Activated naive CD4-positive, alpha-beta T cell treated with anti-CD3 and anti-CD28 coated beads, Interleukin-2, amount 50 U/mL, for 24 hours (primary cell): ENCODE results near the gene DYNC1I1.

Experiments used
- H3K27ac Mint-ChIP-seq: one replicate; pipeline ENCODE4 v1.8.0; 2021; ENCODE audit warnings: mild to moderate bottlenecking, mixed read lengths
- H3K27me3 Mint-ChIP-seq: one replicate; pipeline ENCODE4 v1.8.0; 2021; ENCODE audit warnings: mixed read lengths
- H3K36me3 Mint-ChIP-seq: one replicate; pipeline ENCODE4 v1.8.0; 2021; ENCODE audit warnings: mixed read lengths
- H3K4me1 Mint-ChIP-seq: one replicate; pipeline ENCODE4 v1.8.0; 2021; ENCODE audit warnings: mixed read lengths
- H3K4me3 Mint-ChIP-seq: one replicate; pipeline ENCODE4 v1.8.0; 2021; ENCODE audit warnings: mild to moderate bottlenecking, mixed read lengths
- H3K9me3 Mint-ChIP-seq: one replicate; pipeline ENCODE4 v1.8.0; 2021; ENCODE audit warnings: mixed read lengths

Gene DYNC1I1

GRCh38 chr7:96069401-96069800 lies 297.0 kb downstream of the DYNC1I1 start:
- H3K4me1 Mint-ChIP-seq = no peaks in the 10 kb centered on the region
- H3K27me3 Mint-ChIP-seq = peaks cover 23% of the 10 kb centered on the region
- H3K27ac Mint-ChIP-seq = no peak overlapping the region
- H3K9me3 Mint-ChIP-seq = no peaks in the 10 kb centered on the region
- H3K4me3 Mint-ChIP-seq = no peak overlapping the region
- H3K36me3 Mint-ChIP-seq = no peaks in the 10 kb centered on the region

GRCh38 chr7:96074871-96075270 lies 302.5 kb downstream of the DYNC1I1 start:
- Mint-ChIP-seq H3K4me3 (no peak overlapping the region), H3K27me3 (peaks cover 29% of the 10 kb centered on the region)

GRCh38 chr7:96075510-96076349 lies 303.4 kb downstream of the DYNC1I1 start:
- peak overlapping the region; percentile 83 for H3K4me3 Mint-ChIP-seq
- H3K36me3 Mint-ChIP-seq = no peaks in the 10 kb centered on the region
- no peak overlapping the region for H3K27ac Mint-ChIP-seq
- no peaks in the 10 kb centered on the region for H3K9me3 Mint-ChIP-seq
- H3K27me3 Mint-ChIP-seq = peaks cover 28% of the 10 kb centered on the region
- peaks cover 11% of the 10 kb centered on the region for H3K4me1 Mint-ChIP-seq

More at GRCh38 chr7:96074871-96075270, 302.5 kb downstream of the DYNC1I1 start:
- H3K9me3 Mint-ChIP-seq = no peaks in the 10 kb centered on the region
- peaks cover 11% of the 10 kb centered on the region for H3K4me1 Mint-ChIP-seq
- no peak overlapping the region for H3K27ac Mint-ChIP-seq
- no peaks in the 10 kb centered on the region for H3K36me3 Mint-ChIP-seq

GRCh38 chr7:96076350-96076707 lies 304.0 kb downstream of the DYNC1I1 start:
- Mint-ChIP-seq H3K4me1 (peaks cover 11% of the 10 kb centered on the region), H3K27me3 (peaks cover 28% of the 10 kb centered on the region), H3K9me3 (no peaks in the 10 kb centered on the region), H3K4me3 (peak overlapping the region; percentile 83), H3K36me3 (no peaks in the 10 kb centered on the region), H3K27ac (no peak overlapping the region)

GRCh38 chr7:96080027-96080426 lies 307.7 kb downstream of the DYNC1I1 start:
- Mint-ChIP-seq H3K27me3 (peaks cover 27% of the 10 kb centered on the region), H3K4me3 (no peak overlapping the region), H3K36me3 (no peaks in the 10 kb centered on the region), H3K9me3 (no peaks in the 10 kb centered on the region), H3K4me1 (peaks cover 11% of the 10 kb centered on the region), H3K27ac (no peak overlapping the region)

GRCh38 chr7:96084881-96085553 lies 312.7 kb downstream of the DYNC1I1 start:
- H3K27me3 Mint-ChIP-seq = peaks cover 11% of the 10 kb centered on the region
- H3K36me3 Mint-ChIP-seq = no peaks in the 10 kb centered on the region
- H3K9me3 Mint-ChIP-seq = no peaks in the 10 kb centered on the region
- H3K4me1 Mint-ChIP-seq = no peaks in the 10 kb centered on the region
- no peak overlapping the region for H3K27ac Mint-ChIP-seq
- no peak overlapping the region for H3K4me3 Mint-ChIP-seq

GRCh38 chr7:96085953-96086352 lies 313.6 kb downstream of the DYNC1I1 start:
- Mint-ChIP-seq H3K27ac (no peak overlapping the region), H3K36me3 (no peaks in the 10 kb centered on the region), H3K27me3 (peaks cover 13% of the 10 kb centered on the region), H3K9me3 (no peaks in the 10 kb centered on the region), H3K4me3 (no peak overlapping the region), H3K4me1 (no peaks in the 10 kb centered on the region)

- no peaks in the 10 kb centered on the region for H3K4me1 Mint-ChIP-seq
- H3K27ac Mint-ChIP-seq = no peak overlapping the region
- H3K27me3 Mint-ChIP-seq = peaks cover 11% of the 10 kb centered on the region
- H3K36me3 Mint-ChIP-seq = no peaks in the 10 kb centered on the region
- no peaks in the 10 kb centered on the region for H3K9me3 Mint-ChIP-seq
- H3K4me3 Mint-ChIP-seq = no peak overlapping the region
Measured at GRCh38 chr7:96088579-96088978, 316.2 kb downstream of the DYNC1I1 start.

- Mint-ChIP-seq H3K9me3 (no peaks in the 10 kb centered on the region), H3K27me3 (peaks cover 14% of the 10 kb centered on the region), H3K4me3 (no peak overlapping the region), H3K27ac (no peak overlapping the region), H3K36me3 (no peaks in the 10 kb centered on the region), H3K4me1 (no peaks in the 10 kb centered on the region)
Measured at GRCh38 chr7:96089511-96089910, 317.2 kb downstream of the DYNC1I1 start.

GRCh38 chr7:96090756-96091155 lies 318.4 kb downstream of the DYNC1I1 start:
- no peaks in the 10 kb centered on the region for H3K9me3 Mint-ChIP-seq
- no peaks in the 10 kb centered on the region for H3K36me3 Mint-ChIP-seq
- H3K4me3 Mint-ChIP-seq = no peak overlapping the region
- peaks cover 15% of the 10 kb centered on the region for H3K27me3 Mint-ChIP-seq
- no peaks in the 10 kb centered on the region for H3K4me1 Mint-ChIP-seq
- no peak overlapping the region for H3K27ac Mint-ChIP-seq

- H3K27ac Mint-ChIP-seq = no peak overlapping the region
- H3K4me3 Mint-ChIP-seq = no peak overlapping the region
- no peaks in the 10 kb centered on the region for H3K36me3 Mint-ChIP-seq
- no peaks in the 10 kb centered on the region for H3K4me1 Mint-ChIP-seq
- peaks cover 21% of the 10 kb centered on the region for H3K27me3 Mint-ChIP-seq
- H3K9me3 Mint-ChIP-seq = peaks cover 5% of the 10 kb centered on the region
Measured at GRCh38 chr7:96093435-96093834, 321.1 kb downstream of the DYNC1I1 start.

- Mint-ChIP-seq H3K4me1 (no peaks in the 10 kb centered on the region), H3K4me3 (no peak overlapping the region), H3K27ac (no peak overlapping the region), H3K27me3 (peaks cover 18% of the 10 kb centered on the region), H3K9me3 (peaks cover 8% of the 10 kb centered on the region), H3K36me3 (no peaks in the 10 kb centered on the region)
Measured at GRCh38 chr7:96097835-96098234, 325.5 kb downstream of the DYNC1I1 start.

GRCh38 chr7:96100737-96101136 lies 328.4 kb downstream of the DYNC1I1 start:
- no peak overlapping the region for H3K27ac Mint-ChIP-seq
- no peaks in the 10 kb centered on the region for H3K4me1 Mint-ChIP-seq
- H3K27me3 Mint-ChIP-seq = peaks cover 10% of the 10 kb centered on the region
- no peak overlapping the region for H3K4me3 Mint-ChIP-seq
- H3K9me3 Mint-ChIP-seq = peaks cover 8% of the 10 kb centered on the region
- no peaks in the 10 kb centered on the region for H3K36me3 Mint-ChIP-seq

- no peaks in the 10 kb centered on the region for H3K36me3 Mint-ChIP-seq
- no peak overlapping the region for H3K4me3 Mint-ChIP-seq
- peaks cover 7% of the 10 kb centered on the region for H3K27me3 Mint-ChIP-seq
- no peak overlapping the region for H3K27ac Mint-ChIP-seq
- H3K4me1 Mint-ChIP-seq = no peaks in the 10 kb centered on the region
- peaks cover 8% of the 10 kb centered on the region for H3K9me3 Mint-ChIP-seq
Measured at GRCh38 chr7:96102096-96102811, 329.9 kb downstream of the DYNC1I1 start.

GRCh38 chr7:96104984-96105383 lies 332.6 kb downstream of the DYNC1I1 start:
- Mint-ChIP-seq H3K27ac (no peak overlapping the region), H3K4me3 (no peak overlapping the region), H3K4me1 (no peaks in the 10 kb centered on the region), H3K27me3 (peaks cover 8% of the 10 kb centered on the region), H3K9me3 (no peaks in the 10 kb centered on the region), H3K36me3 (no peaks in the 10 kb centered on the region)

- Mint-ChIP-seq H3K9me3 (peaks cover 15% of the 10 kb centered on the region), H3K27me3 (peaks cover 16% of the 10 kb centered on the region), H3K36me3 (no peaks in the 10 kb centered on the region), H3K4me3 (no peak overlapping the region), H3K27ac (no peak overlapping the region), H3K4me1 (no peaks in the 10 kb centered on the region)
Measured at GRCh38 chr7:96111405-96111804, 339.1 kb downstream of the DYNC1I1 start.
